DMS53 (cell line): Measurements from ENCODE around the gene ZNF541.

Experiments used
- DNase-seq: peaks from one replicate; lab custom pipeline; 2025; lab: John Stamatoyannopoulos, UW

The ZNF541 gene, protein sequence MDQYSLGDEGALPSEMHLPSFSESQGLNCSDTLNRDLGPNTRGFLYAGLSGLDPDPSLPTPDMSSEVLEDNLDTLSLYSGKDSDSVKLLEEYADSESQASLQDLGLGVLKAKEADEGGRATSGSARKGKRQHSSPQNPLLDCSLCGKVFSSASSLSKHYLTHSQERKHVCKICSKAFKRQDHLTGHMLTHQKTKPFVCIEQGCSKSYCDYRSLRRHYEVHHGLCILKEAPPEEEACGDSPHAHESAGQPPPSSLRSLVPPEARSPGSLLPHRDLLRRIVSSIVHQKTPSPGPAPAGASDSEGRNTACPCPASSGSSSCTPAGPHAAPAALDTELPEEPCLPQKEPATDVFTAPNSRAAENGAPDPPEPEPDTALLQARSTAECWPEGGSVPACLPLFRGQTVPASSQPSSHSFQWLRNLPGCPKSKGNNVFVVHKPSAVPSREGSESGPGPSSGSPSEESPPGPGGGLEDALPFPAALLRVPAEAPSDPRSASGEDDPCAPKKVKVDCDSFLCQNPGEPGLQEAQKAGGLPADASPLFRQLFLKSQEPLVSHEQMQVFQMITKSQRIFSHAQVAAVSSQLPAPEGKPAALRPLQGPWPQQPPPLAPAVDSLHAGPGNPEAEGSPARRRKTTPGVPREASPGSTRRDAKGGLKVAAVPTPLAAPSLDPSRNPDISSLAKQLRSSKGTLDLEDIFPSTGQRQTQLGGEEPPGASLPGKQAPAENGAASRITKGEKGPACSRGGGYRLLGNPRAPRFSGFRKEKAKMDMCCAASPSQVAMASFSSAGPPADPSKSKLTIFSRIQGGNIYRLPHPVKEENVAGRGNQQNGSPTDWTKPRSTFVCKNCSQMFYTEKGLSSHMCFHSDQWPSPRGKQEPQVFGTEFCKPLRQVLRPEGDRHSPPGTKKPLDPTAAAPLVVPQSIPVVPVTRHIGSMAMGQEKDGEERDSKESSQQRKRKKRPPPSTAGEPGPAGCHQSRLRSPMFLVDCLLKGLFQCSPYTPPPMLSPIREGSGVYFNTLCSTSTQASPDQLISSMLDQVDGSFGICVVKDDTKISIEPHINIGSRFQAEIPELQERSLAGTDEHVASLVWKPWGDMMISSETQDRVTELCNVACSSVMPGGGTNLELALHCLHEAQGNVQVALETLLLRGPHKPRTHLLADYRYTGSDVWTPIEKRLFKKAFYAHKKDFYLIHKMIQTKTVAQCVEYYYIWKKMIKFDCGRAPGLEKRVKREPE (N-terminal part only)

DNA sequence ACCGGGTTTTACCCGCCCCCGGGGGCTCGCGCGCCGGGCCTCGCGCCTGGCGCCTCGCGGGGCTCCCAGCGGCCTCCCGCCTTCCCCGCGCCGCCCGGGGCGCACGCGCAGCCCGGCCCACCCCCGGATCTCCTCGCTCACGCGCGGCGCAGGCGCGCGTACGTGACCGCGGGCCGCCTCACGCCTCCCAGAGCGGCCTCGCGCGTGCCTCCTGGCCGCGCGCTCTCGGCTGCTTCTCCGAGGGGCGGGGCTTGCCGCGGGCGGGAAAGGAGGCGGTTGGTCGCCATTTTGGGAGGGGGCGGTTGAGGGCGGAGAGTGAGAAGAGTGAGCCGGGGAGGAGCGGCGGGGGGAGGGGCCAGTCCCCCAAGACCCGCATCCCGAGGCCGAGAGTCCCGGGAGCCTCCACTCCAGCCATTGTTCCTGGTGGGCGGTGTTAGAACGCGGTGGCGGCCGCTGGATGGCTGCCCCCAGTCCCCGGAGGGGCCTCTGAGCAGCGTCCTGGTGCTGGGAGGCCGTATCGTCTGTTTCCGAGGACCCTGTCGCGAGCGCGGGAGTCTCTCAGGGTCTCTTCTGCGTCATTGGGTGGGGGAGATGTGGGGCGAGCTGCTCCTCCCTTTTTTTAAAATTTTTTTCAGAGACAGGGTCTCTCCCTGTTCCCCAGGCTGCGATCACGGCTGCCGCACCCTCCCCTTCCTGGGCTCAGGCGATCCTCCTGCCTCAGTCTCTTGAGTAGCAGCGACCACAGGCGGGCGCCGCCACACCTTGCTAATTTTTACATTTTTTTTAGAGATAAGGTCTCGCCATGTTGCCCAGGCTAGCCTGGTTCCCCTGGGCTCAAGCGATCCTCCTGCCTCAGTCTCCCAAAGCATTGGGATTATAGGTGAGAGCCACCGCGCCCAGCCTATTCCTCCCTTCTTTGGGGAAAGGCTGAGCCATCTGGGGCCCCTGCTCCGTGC, at the start of gene ZNF541:
Gene ZNF541 (minus strand): TSS at position 78 of the 956 bp plus-strand sequence. CDS start 17,292 bp downstream, outside the sequence.
- DNase-seq: peak; percentile 64

DNA sequence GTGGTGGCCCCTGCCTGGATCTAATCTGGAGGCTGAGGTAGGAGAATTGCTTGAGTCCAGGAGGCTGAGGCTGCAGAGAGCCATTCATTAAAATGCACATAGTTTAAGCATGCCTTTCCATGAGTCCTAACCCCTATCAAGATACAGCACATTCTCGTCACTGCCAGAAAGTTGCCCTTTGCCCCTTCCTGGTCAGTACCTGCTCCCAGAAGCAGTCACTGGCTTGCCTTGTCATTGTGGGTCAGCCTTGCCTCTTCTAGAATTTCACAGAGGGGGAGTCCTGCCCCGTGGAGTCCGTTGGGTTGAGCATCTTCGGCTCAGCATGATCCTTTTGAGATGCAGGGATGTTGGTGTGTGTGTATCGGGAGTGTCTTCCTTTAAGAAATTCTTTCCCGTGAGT, 46.8 kb upstream of the ZNF541 start:
- DNase-seq: no peak

DNA sequence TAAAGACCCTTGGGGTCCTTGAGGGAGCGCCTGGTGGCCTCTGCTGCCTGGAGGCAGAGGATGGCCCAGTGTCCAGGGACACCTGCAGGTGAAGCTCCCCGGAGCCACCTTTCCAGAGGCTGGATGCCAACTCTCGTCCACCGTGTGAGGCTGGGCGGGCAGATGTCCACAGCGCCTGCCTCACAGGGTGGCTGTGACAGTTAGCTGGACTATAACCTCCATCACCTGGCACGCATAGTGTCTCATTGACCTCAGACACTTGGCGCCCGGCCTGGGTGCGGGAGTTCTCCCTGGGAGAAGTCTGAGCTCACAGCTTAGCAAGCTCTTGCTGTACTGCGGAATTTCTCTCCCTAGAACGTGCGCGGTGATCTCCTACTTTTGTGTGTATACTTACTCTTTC, 45.8 kb upstream of the ZNF541 start:
- no peak for DNase-seq

DNA sequence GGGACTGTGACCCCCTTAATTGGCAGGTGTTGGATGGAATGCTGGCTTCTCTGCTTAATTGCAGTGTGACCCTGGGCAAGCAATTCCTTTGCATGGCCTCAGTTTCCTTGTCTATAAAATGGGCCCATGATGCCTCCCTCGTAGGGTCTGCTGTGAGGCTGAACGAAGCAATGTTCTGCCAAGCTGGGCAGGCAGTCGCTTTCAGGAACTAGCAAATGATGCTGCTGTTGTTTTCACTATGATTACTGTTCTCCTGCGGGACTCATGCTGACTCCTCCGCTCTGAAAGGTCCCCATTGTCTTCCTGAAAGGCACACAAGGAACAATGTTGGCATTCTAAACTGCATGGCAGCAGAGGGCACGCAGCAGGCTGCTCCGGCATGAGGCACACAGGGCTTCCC, 42.8 kb upstream of the ZNF541 start:
- no peak for DNase-seq

DNA sequence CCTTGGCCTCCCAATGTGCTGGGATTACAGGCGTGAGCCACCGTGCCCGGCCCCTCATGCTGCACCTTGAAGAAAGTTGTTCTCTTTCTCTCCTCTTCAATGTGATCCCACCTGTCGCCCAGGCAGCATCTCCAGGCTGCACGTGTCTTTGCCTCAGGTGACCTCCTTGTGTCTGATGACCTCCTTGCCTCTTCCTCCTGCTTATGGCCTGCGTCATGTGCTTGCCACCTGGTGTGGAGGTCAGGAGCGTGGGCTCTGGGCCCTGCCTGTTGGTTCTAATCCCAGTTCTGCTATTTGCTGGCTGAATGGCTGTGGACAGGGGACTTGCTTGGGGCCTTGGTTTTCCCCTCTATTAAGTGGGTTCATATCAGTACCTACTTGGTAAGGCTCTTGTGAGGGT, 42.3 kb upstream of the ZNF541 start:
- DNase-seq: no peak

DNA sequence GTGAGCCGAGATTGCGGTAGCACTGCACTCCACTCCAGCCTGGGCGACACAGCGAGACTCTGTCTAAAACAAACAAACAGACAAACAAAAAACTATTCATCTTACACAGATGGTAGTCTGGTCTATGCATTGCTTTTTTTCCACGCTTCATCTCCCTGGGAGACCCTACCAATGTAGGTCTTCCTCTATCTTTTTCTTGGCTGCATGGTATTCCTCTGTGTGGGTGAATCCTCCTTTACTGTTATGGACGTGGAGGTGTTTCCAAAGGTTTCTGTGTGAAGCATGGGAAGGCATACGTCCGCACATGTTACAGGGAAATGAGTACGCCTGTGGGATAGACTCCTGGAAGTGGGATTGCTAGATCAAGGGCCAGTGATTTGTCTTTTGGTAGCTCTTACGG, 41.6 kb upstream of the ZNF541 start:
- no peak for DNase-seq

DNA sequence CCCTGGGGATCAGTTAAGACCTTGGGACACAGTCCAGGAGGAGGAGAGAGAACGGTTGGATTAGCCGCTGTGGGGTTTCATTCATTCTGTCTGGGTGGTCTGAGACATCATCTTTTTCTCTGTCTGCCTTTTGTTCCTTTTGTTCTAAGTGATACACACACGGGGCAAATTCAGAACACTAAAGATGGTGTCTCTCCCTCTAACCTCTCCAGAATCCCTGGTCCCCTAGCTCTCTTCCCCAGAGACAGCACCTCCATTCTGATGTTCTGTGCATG, 41.0 kb upstream of the ZNF541 start:
- no peak for DNase-seq

DNA sequence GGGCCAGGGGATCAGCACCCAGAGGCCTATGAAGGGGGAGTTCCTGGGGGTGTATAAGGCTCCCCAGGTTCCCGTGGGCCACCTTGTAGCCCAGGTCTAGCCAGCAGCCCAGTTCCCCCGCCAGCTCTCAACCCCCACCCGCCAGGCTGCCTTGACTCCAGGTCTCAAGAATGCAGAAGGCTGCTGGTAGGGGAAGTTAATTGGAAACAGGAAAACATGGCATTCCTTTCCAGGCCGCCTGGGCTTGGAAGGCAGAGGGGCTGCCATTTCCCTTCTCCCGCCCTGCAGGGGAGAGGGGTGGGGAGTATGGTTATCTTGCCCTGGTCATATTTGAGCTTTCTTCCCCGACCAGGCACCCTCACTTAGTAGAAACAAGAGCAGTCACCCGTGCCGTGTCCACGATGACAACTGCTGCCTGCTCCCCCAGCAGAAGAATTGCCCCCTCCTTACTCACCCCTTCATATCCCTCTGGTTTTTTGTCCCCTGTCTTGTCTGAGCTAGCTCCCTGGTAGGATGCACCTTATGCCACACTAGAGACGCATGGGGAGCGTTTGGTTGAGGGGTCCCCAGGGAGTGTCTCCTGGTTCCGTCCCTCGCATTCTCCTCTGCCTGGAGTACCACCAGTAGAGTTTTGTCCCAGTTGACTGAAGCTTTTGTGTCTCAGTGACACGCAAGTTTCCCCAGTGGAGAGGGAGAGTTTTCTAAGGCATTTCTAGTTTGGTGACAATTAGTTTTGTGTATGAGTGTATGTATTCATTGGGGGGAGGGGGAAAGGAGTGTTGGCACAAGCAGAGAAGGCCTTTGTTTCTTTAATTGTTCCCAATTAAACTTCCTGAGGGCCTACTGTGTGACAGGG, 40.4 kb upstream of the ZNF541 start:
- DNase-seq: no peak

DNA sequence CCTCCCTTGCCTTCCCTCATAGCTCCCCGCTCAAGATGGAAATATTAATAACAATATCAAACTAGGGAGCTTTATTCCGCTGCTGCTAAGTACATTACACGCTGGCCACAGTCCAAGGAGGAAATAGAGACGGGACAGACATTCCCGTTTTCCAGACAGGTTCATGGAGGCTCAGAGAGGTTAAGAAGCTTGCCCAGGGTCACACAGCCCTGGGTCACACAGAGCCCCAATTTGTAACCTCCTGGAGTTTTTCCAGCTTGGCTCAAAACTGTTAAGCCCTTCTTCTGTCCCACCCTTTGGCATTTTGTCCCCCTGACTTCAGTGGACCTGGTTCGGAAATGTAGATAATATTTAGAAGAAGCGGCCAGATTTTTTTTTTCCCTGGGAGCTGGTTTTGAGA, 38.0 kb upstream of the ZNF541 start:
- no peak for DNase-seq

DNA sequence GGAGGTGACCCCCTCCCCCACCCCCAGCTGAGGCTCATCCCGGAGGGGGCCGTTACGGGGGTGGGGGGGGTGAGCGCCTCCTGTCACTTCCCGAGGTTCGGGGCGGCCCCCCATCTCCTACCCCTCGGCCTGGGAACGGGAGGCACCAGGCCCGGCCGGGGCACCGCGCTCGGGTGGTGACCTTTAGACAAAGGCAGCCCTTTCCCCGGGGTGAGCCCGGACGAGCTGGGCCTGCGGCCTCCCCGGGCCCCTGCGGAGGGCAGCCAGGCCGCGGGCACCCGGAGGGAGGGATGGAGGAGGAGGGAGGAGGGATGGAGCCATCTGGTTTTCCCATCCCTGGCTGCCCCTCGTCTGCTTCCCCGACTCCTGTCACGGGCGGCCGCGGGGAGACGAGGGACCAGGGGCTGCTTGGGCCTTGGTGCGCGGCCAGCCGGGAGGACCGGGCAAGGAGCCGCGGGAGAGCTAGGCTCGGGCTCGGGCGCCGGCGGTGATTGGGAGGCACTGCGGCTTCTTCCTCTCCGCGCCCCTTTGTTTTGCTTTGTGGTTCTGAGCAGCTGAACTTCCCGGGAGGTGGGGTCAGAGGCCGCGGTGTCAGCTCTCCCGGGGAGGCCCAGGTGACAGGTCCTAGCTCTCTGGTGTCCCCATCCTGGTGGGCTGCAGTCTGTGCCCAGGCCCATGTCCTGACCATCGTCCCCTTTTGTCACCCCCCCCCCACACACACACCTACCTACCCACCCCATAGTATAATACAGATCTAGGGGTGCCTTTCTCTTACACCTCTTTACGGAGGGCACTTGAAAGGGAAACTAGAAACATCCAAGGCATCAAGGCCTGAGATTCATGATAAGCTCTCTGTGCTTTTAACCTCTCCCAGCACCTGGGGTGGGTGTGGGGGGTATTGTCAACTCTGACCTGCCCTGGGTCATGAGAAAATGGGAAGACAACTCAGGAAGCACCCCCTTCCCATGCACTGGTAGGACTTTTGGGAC, 37.3 kb upstream of the ZNF541 start:
- peak; percentile 73 for DNase-seq

DNA sequence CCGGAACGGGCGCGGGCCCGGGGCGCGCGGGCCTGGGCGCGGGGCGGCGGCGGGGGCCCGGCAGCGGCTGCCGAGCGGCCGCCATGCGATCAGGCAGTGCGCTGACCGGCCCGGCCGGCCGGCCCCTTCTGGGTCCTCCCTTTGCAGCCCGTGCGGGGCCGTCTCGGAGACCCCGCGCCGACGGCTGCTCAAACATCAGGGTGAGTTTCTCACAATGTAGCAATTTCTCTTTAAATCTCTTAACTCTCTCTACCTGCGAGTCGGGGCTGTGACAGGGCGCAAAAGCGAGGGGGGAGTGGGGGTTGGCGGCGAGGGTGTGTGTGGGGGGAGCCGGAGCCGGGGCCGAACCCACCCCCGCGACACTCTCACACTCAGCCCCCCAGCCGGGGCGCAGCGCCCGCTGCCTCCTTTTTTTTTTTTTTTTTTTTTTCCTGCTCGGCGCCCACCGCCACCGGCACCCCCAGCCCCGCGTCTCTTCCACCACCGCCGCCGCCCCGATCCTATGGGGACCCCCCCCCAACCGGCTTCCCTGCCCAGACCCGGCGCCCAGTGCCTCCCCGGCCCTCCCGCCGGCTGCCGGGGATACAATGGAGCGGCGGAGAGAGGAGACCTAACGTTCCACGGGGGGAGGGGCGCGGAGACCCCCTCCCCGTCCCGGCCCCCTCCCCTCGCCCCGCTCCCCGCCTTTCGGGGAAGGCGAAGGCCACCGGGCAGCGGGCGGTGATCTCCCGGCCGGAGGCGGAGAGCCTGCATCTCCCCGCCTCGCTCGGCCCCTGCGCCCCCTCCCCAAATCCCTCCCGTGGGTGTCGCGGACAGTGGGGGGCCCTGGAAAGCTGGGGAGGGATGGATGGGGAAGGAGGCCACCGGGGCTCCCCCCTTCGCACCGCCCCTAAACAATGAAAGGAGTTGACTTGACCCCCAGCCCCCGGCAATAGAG, 36.3 kb upstream of the ZNF541 start, which contains the start of gene BICRA:
Gene BICRA (plus strand): TSS at position 166 of the 937 bp plus-strand sequence. CDS start 64,441 bp downstream, outside the sequence.
- DNase-seq: peak; percentile 95

DNA sequence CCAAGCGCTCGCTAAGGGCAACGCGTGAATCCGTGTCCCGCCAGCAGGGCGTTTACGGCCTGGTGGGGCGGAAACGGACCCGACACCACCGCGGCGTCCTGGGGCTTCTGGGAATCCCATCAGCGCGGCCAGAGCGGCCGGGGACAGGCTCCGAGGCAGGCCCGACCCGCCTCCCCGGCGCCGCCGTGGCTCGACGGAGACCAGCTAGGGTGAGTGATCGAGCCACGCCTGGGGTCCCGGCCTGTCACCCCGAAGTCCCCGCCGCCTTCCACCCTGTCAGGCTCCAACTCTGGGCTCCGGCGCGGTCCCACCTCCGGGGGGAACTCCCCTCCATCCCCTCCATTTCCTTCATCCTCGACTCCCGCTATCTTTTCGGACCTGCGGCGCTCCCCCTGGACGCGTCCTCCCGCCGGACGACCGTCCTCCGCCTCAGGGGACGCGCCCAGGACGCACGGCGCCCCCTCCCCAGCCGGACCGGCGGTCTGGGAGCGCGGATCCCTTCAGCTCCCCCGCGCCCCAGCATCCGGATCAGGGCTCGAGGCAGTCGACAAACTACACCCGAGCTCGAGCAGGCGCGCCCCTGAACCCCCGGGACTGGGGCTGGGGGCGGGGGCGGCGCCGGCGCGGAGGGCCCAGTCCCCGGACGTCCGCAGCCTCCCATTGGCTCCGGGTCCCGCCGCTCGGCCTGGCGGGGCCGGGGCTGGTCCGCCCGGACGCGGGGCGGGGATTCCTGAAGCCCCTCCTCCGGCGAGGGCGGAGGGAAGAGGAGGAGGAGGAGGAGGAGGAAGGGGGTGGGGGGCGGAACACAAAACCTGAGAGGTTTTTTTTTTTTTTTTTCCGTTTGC, 35.3 kb upstream of the ZNF541 start:
- peak; percentile 97 for DNase-seq

DNA sequence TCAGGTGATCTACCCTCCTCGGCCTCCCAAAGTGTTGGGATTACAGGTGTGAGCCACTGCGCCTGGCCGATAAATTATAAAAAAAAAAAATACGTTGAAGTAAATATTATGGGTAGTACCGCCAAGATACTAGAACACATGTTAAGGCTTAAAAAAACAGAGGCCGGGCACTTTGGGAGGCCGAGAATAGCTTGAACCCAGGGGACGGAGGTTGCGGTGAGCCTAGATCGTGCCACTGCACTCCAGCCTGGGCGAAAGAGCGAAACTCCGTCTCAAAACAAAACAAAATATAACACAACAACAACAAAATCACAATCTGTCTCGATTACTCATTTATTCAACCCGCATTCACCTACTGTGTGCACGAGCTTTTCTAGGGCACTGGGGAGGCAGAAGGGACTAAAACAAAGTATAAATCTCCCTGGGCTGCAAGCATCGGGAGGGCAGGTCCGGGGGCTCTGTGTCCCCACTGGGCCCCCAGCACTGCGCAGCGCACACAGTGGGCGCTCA, 34.7 kb upstream of the ZNF541 start:
- DNase-seq: no peak

DNA sequence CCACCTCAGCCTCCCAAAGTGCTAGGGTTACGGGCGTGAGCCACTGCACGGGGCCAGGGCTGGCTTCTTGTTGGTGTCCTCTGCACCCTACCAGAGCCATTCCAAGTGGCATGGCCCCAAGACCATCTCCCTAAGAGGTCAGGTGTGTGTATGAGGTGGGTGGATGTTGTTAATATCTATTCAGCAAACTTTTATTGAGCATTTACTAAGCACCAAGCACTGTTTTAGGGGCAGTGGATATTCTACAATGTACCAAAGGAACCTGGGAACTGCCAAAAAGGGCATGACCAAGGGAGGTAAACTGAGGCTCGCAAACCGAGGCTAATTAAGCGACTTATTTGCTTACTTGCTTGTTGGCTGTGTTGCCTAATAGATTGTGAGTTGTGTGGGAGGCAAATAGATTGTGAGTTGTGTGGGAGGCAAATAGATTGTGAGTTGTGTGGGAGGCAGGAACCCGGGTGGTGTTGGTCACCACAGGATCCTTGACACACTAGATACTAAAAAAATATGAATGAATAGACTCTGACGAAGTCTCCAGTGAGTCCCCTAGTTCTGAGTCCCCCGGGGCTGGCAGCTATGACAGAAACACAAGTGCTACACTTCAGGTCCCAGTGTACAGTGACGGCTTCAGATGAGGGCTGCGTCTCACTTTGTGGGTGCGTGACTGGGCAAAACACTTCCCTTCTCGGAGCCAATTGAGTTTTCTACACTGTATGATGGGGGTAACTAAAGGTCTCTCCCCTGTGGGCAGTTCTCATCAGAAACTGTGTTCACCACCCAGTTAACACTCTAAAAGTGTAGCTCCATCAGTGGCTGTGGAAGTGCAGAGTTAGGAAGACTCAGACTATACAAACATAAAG, 31.0 kb upstream of the ZNF541 start:
- peak; percentile 36 for DNase-seq

DNA sequence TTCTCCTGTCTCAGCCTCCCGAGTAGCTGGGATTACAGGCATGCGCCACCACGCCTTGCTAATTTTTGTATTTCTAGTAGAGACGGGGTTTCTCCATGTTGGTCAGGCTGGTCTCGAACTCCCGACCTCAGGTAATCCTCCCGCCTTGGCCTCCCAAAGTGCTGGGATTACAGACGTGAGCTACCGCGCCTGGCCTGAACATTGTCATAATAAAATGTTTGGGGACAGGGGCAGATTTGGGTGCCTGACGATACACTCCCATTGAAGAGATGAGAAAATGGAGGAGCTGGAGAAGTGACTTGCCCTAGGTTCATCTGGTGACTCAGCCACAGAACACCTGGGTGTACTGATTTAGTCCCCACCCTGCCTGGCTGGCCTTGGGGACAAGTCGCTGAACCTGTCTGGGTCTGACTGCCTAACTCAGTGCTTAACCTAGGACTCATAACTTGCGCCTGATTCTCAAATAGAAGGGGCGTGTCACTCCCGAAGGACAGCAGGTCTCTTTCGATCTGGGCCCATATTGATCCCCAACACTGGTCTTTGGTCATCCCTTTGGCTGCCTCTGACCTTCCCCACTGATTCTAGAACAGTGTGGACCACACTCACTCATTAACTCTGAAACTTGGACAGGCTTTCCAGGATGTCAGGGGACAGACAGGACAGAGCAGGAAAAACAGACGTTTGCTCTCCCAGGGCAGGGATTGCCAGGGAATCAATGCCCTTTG, 28.4 kb upstream of the ZNF541 start:
- DNase-seq: peak; percentile 72
